GM21619 (cell line): ENCODE data around the gene PLCB1.
A peak's percentile ranks its signal among the peaks of the same experiment; 100 is the strongest.

ENCODE experiments used
- ATAC-seq: cut with Tn5 transposase; IDR thresholded peaks from one replicate; pipeline ENCODE4 v1.9.1; 2021; ENCODE audit not compliant: unreplicated experiment

PLCB1 gene

DNA sequence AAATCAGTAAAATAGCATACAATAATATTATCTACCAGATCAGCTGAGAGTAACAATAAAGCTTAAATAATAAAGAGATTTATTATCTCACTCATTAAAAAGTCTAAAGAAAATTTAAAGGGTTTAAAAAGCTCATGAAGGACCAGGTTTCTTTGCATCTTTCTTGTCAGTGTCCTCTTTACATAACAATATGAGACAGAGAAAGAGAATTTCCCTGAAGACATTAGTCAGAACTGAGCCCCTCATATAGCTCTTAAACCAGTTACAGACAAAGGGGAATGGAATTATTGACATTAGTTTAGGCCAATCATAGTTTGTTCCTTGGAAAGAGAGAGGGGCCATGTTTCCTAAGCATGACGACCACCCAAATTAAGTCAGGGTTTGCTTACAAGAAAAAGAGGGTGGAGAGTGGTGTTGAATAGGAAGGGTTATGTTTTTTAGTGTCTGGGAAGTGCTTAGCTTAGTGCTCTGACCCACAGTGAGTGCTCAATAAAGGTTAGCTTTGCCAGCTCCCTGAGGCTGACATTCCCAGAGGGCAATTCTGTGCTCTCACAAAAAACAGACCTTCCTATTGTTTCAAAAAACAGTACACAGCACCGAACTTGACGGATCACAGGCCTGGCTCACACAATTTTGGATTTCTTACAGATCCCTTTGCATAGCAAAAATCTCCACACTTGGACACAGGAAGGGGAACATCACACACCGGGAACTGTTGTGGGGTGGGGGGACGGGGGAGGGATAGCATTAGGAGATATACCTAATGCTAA is 3.6 kb upstream of the PLCB1 start:
- ATAC-seq: no peak

GRCh38 chr20:8129211-8129976 is 2.7 kb upstream of the PLCB1 start:
- no peak for ATAC-seq

DNA sequence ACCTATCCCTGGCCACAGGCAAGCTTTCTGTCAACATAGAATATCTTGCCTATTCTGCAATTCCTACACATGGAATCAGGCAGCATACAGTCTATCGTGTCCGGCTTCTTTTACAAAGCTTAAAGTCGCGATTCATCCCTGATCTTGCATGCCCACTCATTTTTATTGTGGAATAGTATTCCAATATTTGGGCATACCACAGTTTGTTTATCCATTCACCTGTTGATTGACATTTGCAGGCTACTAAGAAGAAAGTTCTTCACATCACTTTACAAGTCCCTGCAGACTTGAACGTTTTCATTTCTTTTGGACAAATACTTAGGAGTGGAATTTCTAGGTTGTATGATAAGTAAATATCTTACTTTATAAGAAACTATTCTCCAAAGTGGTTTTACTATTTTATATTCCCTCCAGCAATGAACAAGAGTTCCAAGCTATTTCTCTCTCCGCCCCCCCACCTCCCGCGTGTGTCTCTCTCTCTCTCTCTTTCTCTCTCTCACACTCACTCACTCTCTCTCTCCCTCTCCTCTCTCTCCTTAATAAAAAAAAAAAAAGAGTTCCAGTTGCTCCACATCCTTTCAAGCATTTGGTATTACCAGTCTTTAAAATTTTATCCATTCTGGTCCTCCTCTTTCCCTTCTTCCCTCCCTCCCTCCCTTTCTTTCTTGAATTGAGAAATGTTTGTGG is 1.1 kb upstream of the PLCB1 start:
- no peak for ATAC-seq

DNA sequence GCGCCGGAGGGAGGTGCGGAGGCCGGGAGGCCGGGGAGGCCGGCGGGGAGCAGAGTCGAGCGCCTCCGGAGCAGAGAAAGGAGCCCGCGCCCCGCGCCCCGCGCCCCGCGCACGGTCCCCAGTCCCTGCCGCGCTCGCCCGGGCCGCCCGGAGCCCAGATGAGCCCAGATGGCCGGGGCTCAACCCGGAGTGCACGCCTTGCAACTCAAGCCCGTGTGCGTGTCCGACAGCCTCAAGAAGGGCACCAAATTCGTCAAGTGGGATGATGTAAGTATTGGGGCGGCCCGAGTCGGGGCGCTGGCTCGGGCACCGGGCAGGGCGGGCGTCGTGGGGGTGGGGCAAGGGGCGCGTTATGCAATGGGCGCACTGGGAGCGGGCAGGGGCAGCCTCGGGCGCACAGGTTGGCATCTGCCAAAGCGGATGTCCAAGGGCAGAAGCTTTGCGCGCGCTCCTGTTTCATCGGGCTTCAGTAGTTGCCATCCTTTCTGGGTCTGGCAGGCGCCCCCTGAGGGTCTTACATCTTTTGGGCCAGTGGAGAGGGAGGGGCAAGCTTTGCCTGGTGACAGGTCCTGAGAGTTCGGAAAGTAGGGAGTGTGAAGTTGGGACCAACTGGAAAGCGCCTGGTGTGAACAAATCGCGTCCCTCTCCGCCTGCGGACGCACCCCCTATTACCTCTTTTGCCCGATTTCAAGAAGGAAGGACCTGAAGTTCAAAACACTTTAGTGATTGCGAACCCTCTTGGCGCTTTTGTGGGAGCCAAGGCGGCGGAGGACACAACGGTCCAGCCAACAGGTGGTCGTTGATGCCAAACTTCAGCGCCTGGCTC is 631 bp downstream of the PLCB1 start:
- peak; percentile 4 for ATAC-seq

- no peak for ATAC-seq
Measured at GRCh38 chr20:8133310-8133768, 1.3 kb downstream of the PLCB1 start.

DNA sequence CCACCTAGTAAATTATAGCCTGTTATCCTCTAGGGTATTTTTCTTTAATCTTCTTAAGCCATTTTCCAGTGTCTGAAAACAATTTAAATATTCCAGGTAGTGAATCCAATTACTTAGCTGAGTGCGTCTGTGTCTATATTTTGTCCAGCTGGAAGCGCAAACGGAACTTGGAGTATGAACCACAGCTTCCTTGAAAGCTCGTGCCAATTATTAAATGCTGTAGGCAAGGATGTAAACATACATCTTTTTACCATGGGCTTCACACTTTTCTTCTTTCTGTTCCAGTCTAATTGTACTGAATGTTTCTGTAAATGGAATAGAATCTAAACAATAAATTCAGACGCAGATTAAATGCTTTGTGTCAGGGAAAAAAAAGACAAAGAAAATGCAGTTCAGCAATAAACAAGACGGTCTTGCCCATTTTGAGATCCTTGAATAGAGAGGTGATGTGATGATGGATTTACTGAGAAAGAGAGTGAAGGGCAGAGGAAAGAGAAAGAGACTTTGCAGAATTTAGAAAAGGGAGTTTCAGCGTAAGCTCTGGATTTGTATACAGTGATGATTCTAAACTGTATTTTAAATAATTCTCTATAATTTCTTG is 1.9 kb downstream of the PLCB1 start:
- ATAC-seq: no peak

DNA sequence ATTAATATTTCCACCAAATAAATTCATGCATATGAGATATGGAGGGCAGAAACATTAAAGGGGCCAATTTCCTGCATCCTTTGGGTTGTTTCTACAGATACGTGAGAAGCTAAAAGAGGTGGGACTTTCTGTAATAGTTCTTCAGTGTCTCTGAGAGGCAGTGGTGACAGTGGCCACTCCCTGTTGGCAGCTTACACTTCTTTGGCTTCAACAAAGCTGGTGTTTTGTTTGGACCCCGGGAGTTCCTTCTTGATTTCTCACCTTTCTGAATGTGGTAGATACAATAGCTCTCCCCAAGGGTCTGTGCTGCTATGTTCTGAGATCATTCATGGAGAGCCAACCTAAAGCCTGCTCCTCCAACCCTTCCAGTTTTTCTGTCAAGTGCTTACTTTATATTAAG is 7.8 kb downstream of the PLCB1 start:
- no peak for ATAC-seq

GRCh38 chr20:8143474-8143873 is 11.4 kb downstream of the PLCB1 start:
- no peak for ATAC-seq

DNA sequence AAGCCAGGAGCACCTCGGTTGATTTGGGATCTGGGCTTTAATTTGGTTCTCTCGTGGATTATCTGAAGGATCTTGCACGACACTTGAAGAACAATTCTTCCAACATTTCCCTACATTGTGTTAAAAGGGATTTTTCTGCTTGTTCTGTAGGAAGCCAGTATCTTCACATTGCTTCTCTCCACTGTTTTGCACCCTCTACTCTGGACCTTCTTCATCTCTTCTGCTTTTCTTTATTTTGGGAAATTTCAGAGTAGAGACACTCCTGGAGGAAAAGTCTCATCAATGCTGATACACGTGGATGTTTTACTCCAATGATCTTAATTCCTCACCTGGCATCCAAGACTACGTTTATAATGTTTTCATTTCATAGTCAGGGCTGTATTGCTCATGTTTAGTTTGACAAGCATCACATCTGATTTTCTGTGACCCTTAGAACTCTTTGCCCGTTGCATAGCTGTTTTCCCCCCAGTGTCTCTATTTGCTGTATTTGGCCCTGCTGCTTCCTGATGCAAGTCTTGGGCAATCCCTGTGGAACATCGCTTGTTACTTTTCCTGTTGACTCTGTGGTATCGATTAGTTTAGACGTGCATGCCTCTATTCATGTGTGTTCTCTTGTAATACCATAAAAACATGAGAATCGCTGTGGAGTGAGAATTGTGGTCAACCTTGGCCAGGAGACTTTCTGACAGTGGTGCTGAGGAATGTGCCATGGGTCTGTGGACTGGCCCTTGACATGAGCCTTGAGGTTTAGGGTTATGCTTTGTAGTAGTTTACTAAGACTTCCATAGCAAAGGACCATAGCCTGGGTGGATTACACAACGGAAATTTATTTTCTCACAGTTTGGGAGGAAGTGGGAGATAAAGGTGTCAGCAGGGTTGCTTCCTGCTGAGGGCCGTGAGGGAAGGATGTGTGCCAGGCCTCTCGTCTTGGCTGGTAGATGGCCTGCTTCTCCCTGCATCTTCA is 12.5 kb downstream of the PLCB1 start:
- ATAC-seq: no peak

GRCh38 chr20:8145246-8146168 is 13.4 kb downstream of the PLCB1 start:
- no peak for ATAC-seq

DNA sequence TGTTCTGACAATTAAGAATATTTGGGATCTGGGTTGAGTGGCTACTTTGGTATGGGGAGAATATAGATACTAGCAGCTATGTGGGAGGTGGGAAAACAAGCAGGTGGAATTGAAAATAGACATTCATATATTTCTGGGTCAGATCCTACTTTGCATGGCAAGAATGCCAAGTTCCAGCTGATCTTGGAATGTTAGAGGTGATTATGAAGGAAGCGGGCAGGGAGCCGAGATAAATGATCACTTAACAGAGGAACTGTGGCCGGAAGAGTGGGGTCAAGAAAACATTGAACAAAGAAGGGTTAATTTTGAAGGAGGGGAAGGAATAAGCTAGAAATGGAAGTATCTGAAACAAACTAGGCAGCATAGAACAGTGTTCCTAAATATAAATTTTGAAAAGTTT is 15.4 kb downstream of the PLCB1 start:
- ATAC-seq: no peak

DNA sequence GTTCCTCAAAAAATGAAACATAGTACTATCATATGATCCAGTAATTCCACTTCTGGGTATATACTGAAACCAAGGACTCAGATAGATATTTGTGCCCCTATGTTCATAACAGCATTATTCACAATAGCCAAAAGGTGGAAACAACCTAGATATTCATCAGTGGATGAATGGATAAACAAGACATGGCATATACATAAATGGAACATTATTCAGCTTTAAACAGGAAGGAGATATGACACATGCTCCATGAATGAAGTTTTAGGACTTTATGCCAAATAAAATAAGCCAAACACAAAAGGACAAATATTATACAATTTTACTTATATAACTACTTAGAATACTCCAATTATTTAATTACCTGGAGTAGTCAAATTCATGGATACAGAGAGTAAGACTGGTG is 16.4 kb downstream of the PLCB1 start:
- ATAC-seq: no peak

- no peak for ATAC-seq
Measured at GRCh38 chr20:8150591-8150990, 18.5 kb downstream of the PLCB1 start.

- ATAC-seq: no peak
Measured at GRCh38 chr20:8151372-8151771, 19.3 kb downstream of the PLCB1 start.

DNA sequence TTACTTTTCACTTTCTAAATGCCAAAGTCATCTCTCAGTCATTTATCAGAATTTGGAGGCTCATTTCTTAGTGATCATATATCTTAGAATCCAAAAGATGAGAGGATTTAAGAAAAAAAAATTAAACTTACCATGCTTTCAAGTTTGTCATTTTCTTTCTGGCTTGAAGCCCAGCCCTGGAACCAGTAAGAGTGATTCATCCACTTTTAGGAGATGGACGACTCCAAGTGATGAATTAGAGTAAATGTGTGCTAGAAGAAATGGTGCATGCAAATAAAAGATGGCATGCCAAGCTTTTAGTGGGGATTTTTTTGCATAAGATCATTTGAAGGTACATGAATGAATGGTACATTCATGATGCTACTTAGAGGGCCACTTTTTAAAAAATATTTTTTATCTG is 20.1 kb downstream of the PLCB1 start:
- ATAC-seq: no peak

GRCh38 chr20:8152847-8153246 is 20.8 kb downstream of the PLCB1 start:
- ATAC-seq: no peak

- ATAC-seq: no peak
Measured at GRCh38 chr20:8153281-8153908, 21.3 kb downstream of the PLCB1 start.

GRCh38 chr20:8154638-8155037 is 22.6 kb downstream of the PLCB1 start:
- no peak for ATAC-seq
